Psoas muscle (tissue), 7 donors: Measurements from ENCODE around the gene TARP.
A peak's percentile ranks its signal among the peaks of the same experiment; 100 is the strongest.

Source experiments
- ATAC-seq, 4 donors: fragments of 200-7000 bp; cut with Tn5 transposase; one replicate each; pipeline ENCODE4 v1.9.1; 2020; ENCODE audit warnings: moderate library complexity in 3 of 4, mild to moderate bottlenecking in 2 of 4
- DNase-seq, 2 donors: peaks; one replicate each; pipeline ENCODE4 v3.0.0-alpha.2; 2020
- H3K27ac ChIP-seq: fragments of 200-600 bp; one replicate; pipeline ENCODE4 v1.8.0; 2022
- H3K27me3 ChIP-seq, 3 donors: fragments of 200-600 bp in 1 of 3; one replicate each; pipeline versions ENCODE4 v1.6.1 to v1.8.0; 2013 to 2022; ENCODE audit warnings: low read length in 2 of 3, mild to moderate bottlenecking in 2 of 3, moderate library complexity in 1 of 3; ENCODE audit not compliant: insufficient read depth in 3 of 3
- H3K36me3 ChIP-seq, 2 donors: fragments of 200-600 bp in 1 of 2; one replicate each; pipeline versions ENCODE4 v1.6.1 to v1.8.0; 2013 to 2022; ENCODE audit warnings: low read depth in 1 of 2, mild to moderate bottlenecking in 1 of 2, moderate library complexity in 1 of 2; ENCODE audit not compliant: insufficient read depth in 1 of 2
- H3K4me1 ChIP-seq: fragments of 200-600 bp; one replicate; pipeline ENCODE4 v1.8.0; 2022
- H3K4me3 ChIP-seq: fragments of 200-600 bp; one replicate; pipeline ENCODE4 v1.8.0; 2022; ENCODE audit warnings: mild to moderate bottlenecking
- H3K9me3 ChIP-seq: fragments of 200-600 bp; one replicate; pipeline ENCODE4 v1.8.0; 2022
- WGBS, 3 donors: extraction: QIAGEN DNeasy Blood & Tissue Kit; methylation state at CpG; one replicate each; pipeline versions ENCODE4 v1.1.6 to v1.1.7; 2013; 5-methylcytosine and 5-hydroxymethylcytosine counted together
- intact Hi-C, 2 donors: fragments of 100-400 bp; cut with DNase I; formaldehyde crosslinking; loops; one replicate each; pipeline versions ENCODE4 v1.11.0 to v1.14.2; 2022
- TF ChIP-seq, protein P1 (sequence below): fragments of 200-600 bp; IDR thresholded peaks from one replicate; pipeline ENCODE4 v1.8.0; 2022; ENCODE audit warnings: antibody characterized with exemption
- donor health status: healthy with polysubstance abuse.
- donor health status: DM: no; HTN: no; CAD: no; lungs with moderate emphysema.
- donor health status: Bipolar disorder and iron deficiency.
- donor health status: healthy.
- donor health status: DM: yes; HTN: yes; CAD: no.
- donor health status: DM: no; HTN: no; CAD: no.
- donor health status: DM: yes; HTN: yes; CAD: no.

Gene TARP

DNA sequence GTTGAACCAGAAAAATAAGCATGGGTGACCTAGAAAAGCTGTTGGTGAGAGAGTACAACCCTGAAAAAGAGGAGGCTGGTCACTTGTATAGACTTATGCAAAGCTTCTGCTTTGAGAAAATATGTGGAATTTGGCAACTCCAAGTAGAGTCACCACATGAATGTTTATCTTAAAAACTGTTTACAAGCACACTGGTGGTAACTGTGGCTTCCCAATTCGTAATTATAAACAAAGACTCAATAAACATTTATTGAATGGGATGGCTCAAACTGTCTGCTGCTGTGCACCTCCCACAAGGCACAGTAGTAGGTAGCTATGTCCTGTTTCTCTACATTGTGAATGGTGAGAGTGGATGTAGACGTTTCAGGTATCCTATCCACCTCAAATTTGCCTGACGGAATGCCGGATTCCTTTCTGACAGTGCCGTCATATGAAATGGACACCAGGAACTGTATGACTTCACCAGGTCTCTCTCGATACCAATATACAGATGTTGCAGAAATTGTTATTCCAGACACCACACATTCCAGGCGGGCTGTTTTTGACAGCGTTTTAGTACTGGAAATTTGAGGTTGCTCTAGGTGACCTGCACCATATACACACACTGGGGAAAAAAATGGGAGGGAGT, 43.4 kb upstream of the TARP start:
- Histone ChIP-seq H3K4me1 (no peaks in the 10 kb centered on the region), H3K36me3 (no peaks in the 10 kb centered on the region), H3K27me3 (peaks cover 0 to 3% (median 0%) of the 10 kb centered on the region in 3 donors), H3K9me3 (no peaks in the 10 kb centered on the region), H3K4me3 (no peak overlapping the region), H3K27ac (no peak overlapping the region)
- TF ChIP-seq, protein P1, sequence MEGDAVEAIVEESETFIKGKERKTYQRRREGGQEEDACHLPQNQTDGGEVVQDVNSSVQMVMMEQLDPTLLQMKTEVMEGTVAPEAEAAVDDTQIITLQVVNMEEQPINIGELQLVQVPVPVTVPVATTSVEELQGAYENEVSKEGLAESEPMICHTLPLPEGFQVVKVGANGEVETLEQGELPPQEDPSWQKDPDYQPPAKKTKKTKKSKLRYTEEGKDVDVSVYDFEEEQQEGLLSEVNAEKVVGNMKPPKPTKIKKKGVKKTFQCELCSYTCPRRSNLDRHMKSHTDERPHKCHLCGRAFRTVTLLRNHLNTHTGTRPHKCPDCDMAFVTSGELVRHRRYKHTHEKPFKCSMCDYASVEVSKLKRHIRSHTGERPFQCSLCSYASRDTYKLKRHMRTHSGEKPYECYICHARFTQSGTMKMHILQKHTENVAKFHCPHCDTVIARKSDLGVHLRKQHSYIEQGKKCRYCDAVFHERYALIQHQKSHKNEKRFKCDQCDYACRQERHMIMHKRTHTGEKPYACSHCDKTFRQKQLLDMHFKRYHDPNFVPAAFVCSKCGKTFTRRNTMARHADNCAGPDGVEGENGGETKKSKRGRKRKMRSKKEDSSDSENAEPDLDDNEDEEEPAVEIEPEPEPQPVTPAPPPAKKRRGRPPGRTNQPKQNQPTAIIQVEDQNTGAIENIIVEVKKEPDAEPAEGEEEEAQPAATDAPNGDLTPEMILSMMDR, result no peak
- WGBS, 3 donors, result 68 to 84% (median 78%) methylated on average over 8 of the region's 8 CpGs
- ATAC-seq, result no peak
- intact Hi-C loops, result no loop called here
- no peak for DNase-seq

DNA sequence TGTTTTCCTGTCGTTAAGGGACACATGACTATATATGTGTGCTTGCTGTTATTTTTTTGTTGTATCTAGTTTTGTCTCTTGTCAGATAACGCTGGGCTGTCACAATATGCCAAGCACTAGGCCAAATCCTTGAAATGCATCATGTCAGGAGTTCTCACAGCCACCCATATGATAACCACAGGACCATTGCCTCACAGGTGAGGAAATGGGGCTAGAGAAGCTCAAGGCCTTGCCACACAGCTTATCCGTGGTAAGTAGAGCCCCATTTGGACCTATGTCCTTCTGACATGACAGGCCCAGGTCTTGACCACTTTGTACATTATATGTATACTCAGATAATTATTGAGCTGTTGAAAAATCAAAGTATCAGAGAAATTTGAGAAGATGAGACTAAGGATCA, 42.0 kb upstream of the TARP start:
- TF ChIP-seq, protein P1, result no peak

GRCh38 chr7:38312821-38313220, 39.4 kb upstream of the TARP start:
- Histone ChIP-seq H3K36me3 (no peaks in the 10 kb centered on the region), H3K9me3 (no peaks in the 10 kb centered on the region), H3K27me3 (peaks cover 0 to 10% (median 2%) of the 10 kb centered on the region in 3 donors), H3K4me3 (no peak overlapping the region), H3K27ac (no peak overlapping the region), H3K4me1 (no peaks in the 10 kb centered on the region)
- TF ChIP-seq, protein P1, result no peak
- intact Hi-C loops, result no loop called here
- ATAC-seq, result no peak
- 59 to 62% (median 60%) methylated on average over 2 of the region's 2 CpGs for WGBS, 3 donors
- no peak for DNase-seq

More for the DNA sequence above, 42.0 kb upstream of the TARP start:
- Histone ChIP-seq H3K36me3 (no peaks in the 10 kb centered on the region), H3K27me3 (peaks cover 0 to 6% (median 2%) of the 10 kb centered on the region in 3 donors), H3K4me3 (no peak overlapping the region), H3K9me3 (no peaks in the 10 kb centered on the region), H3K27ac (no peak overlapping the region), H3K4me1 (no peaks in the 10 kb centered on the region)
- ATAC-seq (no peak), DNase-seq (no peak)
- 79 to 89% (median 81%) methylated on average over 3 of the region's 3 CpGs for WGBS, 3 donors
- intact Hi-C loops, result no loop called here

DNA sequence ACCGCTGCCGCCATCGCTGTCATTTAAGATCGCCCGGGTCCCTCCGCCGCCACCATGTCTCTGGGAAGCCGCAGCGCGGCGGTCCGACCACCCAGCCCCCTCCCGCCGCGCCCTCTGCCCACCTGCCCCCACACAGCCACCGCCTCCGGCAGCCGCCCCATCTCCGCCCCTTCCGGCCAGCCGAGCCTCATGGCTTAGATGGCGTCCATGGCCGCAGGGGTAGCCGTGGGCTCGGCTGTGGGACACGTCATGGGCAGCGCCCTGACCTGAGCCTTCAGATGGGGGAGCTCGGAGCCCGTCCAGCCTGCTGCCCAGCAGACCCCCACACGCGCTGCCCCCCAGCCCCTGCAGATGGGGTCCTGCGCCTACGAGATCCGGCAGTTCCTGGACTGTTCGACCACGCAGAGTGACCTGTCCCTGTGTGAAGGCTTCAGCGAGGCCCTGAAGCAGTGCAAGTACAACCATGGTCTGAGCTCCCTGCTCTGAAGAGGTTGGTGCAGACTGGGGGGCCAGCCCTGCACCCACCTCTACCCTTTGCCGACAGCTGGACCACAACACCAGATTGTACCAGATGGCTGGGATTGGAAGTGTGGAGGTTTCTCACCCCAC, 38.0 kb upstream of the TARP start:
- 12 to 18% (median 14%) methylated on average over 38 of the region's 38 CpGs for WGBS, 3 donors
- peak in 3 of 4 donors; percentile 38 to 56 (median 48) for ATAC-seq
- peak; percentile 37 to 62 for DNase-seq
- TF ChIP-seq, protein P1, result no peak
- Histone ChIP-seq H3K9me3 (no peaks in the 10 kb centered on the region), H3K27ac (no peak overlapping the region), H3K4me1 (no peaks in the 10 kb centered on the region), H3K36me3 (no peaks in the 10 kb centered on the region), H3K27me3 (peaks cover 0 to 10% (median 2%) of the 10 kb centered on the region in 3 donors), H3K4me3 (peak overlapping the region; percentile 61)
- intact Hi-C loops, result no loop called here
